Endothelial cell of umbilical vein (primary cell): ENCODE measurements around the gene INO80D. TPM values are rescaled to one million over a fixed set of nuclear protein-coding genes. Genes with fewer than 3 reads are reported as not detected.

Experiments used
- BruUV-seq: library from RNA; stranded (reverse); fragments of 400-500 nt; replicated peaks from 2 replicates; lab custom pipeline; 2021; lab: Mats Ljungman, UMichigan
- CTCF ChIA-PET: fragments of 300-600, 350-600 bp; sonication (Branson Sonifier 250); formaldehyde crosslinking; loops from one replicate; lab custom pipeline; 2021; ENCODE audit warnings: antibody characterized with exemption, inconsistent platforms; lab: Charles Lee
- POLR2A ChIA-PET: fragments of 300-600, 350-600 bp; sonication (Branson Sonifier 250); formaldehyde crosslinking; loops from one replicate; lab custom pipeline; 2021; ENCODE audit warnings: antibody characterized with exemption, inconsistent platforms; lab: Charles Lee
- DNase-seq: peaks from one replicate; pipeline ENCODE4 v3.0.0-alpha.2; 2011; ENCODE audit warnings: low read depth, low spot score
- FAIRE-seq: peaks from 2 replicates; lab custom pipeline; 2011; peaks lifted over from hg19 to GRCh38; lab: Jason Lieb, UNC
- H2AFZ ChIP-seq: 2 replicates; pipeline ENCODE4 v1.6.0; 2012; ENCODE audit warnings: low read depth, low read length, control low read depth, inconsistent platforms
- H3K27ac ChIP-seq: 2 replicates; pipeline ENCODE4 v1.5.1; 2011; ENCODE audit warnings: low read depth, mild to moderate bottlenecking, control low read depth, low read length, moderate library complexity; ENCODE audit not compliant: insufficient read depth
- H3K27me3 ChIP-seq, 2 experiments: 2 replicates each; pipeline versions ENCODE4 v1.6.0 to v1.6.1; 2011; ENCODE audit warnings: low read length in 2 of 2, mixed read lengths in 1 of 2; ENCODE audit not compliant: control insufficient read depth in 2 of 2, insufficient read depth in 2 of 2
- H3K36me3 ChIP-seq, 2 experiments: 2 replicates in 1 of 2; 3 replicates in 1 of 2; pipeline ENCODE4 v1.5.1; 2011; ENCODE audit warnings: low read length in 2 of 2, mild to moderate bottlenecking in 1 of 2, moderate library complexity in 1 of 2; ENCODE audit not compliant: control insufficient read depth in 2 of 2, insufficient read depth in 2 of 2; ENCODE audit errors: extremely low read depth in 1 of 2
- H3K4me1 ChIP-seq: 3 replicates; pipeline ENCODE4 v1.5.1; 2011; ENCODE audit warnings: mild to moderate bottlenecking, low read length; ENCODE audit not compliant: control insufficient read depth, insufficient read depth; ENCODE audit errors: extremely low read depth
- H3K4me2 ChIP-seq: 2 replicates; pipeline ENCODE4 v1.6.1; 2011; ENCODE audit warnings: low read length, control low read depth, mixed read lengths; ENCODE audit not compliant: insufficient read depth
- H3K4me3 ChIP-seq, 3 experiments: fragments of 200-600 bp in 1 of 3; sonication (generic), shearing (Covaris generic) in 1 of 3; replicated peaks in 1 of 3; 2 replicates each; pipeline ENCODE4 v1.5.1; 2011 to 2016; ENCODE audit warnings: control low read depth in 3 of 3, low read length in 3 of 3, mild to moderate bottlenecking in 2 of 3, inconsistent platforms in 1 of 3, low read depth in 1 of 3, moderate library complexity in 1 of 3; ENCODE audit not compliant: insufficient read depth in 1 of 3
- H3K79me2 ChIP-seq: 2 replicates; pipeline ENCODE4 v1.6.0; 2012; ENCODE audit warnings: low read length, inconsistent platforms; ENCODE audit not compliant: control insufficient read depth, insufficient read depth
- H3K9ac ChIP-seq: replicated peaks from 2 replicates; pipeline ENCODE3; 2011; ENCODE audit warnings: low read length, control low read depth; ENCODE audit not compliant: insufficient read depth; ENCODE audit errors: extremely low read depth
- H3K9me1 ChIP-seq: replicated peaks from 3 replicates; pipeline ENCODE4 v1.6.0; 2011; ENCODE audit warnings: mild to moderate bottlenecking, low read length; ENCODE audit not compliant: control insufficient read depth, insufficient read depth; ENCODE audit errors: extremely low read depth
- H3K9me3 ChIP-seq: replicated peaks from 2 replicates; pipeline ENCODE4 v1.5.1; 2012; ENCODE audit warnings: low read length, inconsistent platforms; ENCODE audit not compliant: control insufficient read depth, insufficient read depth
- H4K20me1 ChIP-seq: replicated peaks from 2 replicates; pipeline ENCODE3; 2011; ENCODE audit warnings: mild to moderate bottlenecking, low read length; ENCODE audit not compliant: control insufficient read depth, insufficient read depth; ENCODE audit errors: extremely low read depth
- GATA2 ChIP-seq: IDR thresholded peaks from 2 replicates; pipeline ENCODE4 v1.7.0; 2011; ENCODE audit warnings: low read depth, mild to moderate bottlenecking, moderate library complexity, mixed read lengths, low read length; ENCODE audit not compliant: insufficient read length, insufficient read depth
- MAX ChIP-seq: IDR thresholded peaks from 2 replicates; pipeline ENCODE4 v1.6.1; 2011; ENCODE audit not compliant: insufficient read depth, insufficient read length
- dilution Hi-C: fragments of 300-500 bp; cut with MboI; formaldehyde crosslinking; loops from one replicate; pipeline ENCODE4 v1.15.0; 2019; ENCODE audit warnings: low sequenced_read_pairs; ENCODE audit not compliant: extremely low pct_ligation_motif_present
- intact Hi-C: fragments of 100-400 bp; cut with micrococcal nuclease; formaldehyde crosslinking; loops from one replicate; pipeline ENCODE4 v1.10.0; 2022
- polyA plus RNA-seq, 4 experiments: library from polyadenylated mRNA; depleted of rRNA in 3 of 4; stranded (reverse) in 3 of 4; unstranded in 1 of 4; fragments of >200 nt; gene quantifications; 2 replicates each; pipeline versions ENCODE4 v1.2.1 to v1.2.3, GENCODE V29; 2011 to 2012; ENCODE audit warnings: missing spikeins in 1 of 4
- total RNA-seq: library from RNA; stranded (reverse); gene quantifications from 2 replicates; pipeline ENCODE4 v1.2.3, GENCODE V29; 2021

INO80D gene
- total and polyA plus RNA-seq, 2 donors (not counting 3 experiments of a cell fraction or from before 2014, with no cell fraction given), result 2.9 to 20.3 TPM

DNA sequence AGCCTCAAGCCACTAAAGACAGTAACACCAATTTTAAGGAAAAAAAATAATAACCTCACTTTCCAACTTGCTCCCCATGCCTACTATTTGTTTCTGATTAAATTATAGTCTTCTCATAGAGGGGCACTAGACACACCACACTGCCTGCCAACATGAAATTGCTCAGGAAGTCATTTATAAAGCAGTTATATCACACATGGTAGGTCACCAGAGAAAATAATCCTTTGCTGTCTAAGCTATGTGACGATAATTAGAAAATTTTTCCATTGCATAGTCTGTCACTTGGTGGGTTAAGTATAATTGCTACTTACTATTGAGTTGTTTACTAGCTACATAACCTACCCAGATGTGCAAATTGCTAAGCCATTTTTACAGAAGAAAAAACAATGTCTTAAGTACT lies 85.2 kb downstream of the INO80D start:
- Histone ChIP-seq H3K27ac (no peak overlapping the region), H3K36me3 (peaks cover 4 to 9% of the 10 kb centered on the region in 2 experiments), H3K9me3 (no peaks in the 10 kb centered on the region), H3K4me3 (no peak overlapping the region), H3K9ac (no peak overlapping the region), H3K4me1 (no peaks in the 10 kb centered on the region), H3K9me1 (no peaks in the 10 kb centered on the region), H3K27me3 (no peaks in the 10 kb centered on the region), H3K79me2 (no peaks in the 10 kb centered on the region), H2AFZ (no peak overlapping the region), H4K20me1 (no peaks in the 10 kb centered on the region), H3K4me2 (no peak overlapping the region)
- dilution Hi-C loops, result no loop called here
- no TSS peak for BruUV-seq
- no peak for DNase-seq
- POLR2A ChIA-PET, result no interaction called here
- intact Hi-C loops, result no loop called here
- TF ChIP-seq GATA2, result no peak
- CTCF ChIA-PET, result interaction anchor here (0.9 kb wide), 1 partner anchor 18 kb away, joined by 3 read pairs; no protein-coding TSS in a partner anchor
- no peak for FAIRE-seq

- DNase-seq, result no peak
- CTCF ChIA-PET, result interaction anchor here (1.1 to 3.0 kb wide), 4 partner anchors 9 to 98 kb away, joined by 3 to 10 read pairs (median 4); no protein-coding TSS in a partner anchor
- dilution Hi-C loops, result no loop called here
- peaks cover under 1% of the 10 kb centered on the region for H3K9me1 ChIP-seq
- H3K4me2 ChIP-seq, result no peak overlapping the region
- H2AFZ ChIP-seq, result no peak overlapping the region
- no peak overlapping the region for H3K27ac ChIP-seq
- POLR2A ChIA-PET, result no interaction called here
- H3K9ac ChIP-seq, result no peak overlapping the region
- H3K27me3 ChIP-seq, result no peaks in the 10 kb centered on the region
- intact Hi-C loops, result loop anchor here (2.0 kb wide), 1 partner anchor 160 kb away; the partner anchor contains the start of genes EEF1B2 and NDUFS1
- no peak for FAIRE-seq
- H3K36me3 ChIP-seq, result peaks cover 0 to 2% of the 10 kb centered on the region in 2 experiments
- H4K20me1 ChIP-seq, result no peaks in the 10 kb centered on the region
- no peaks in the 10 kb centered on the region for H3K9me3 ChIP-seq
- TF ChIP-seq MAX, result no peak
- no peaks in the 10 kb centered on the region for H3K79me2 ChIP-seq
- no peak overlapping the region for H3K4me3 ChIP-seq
- no peaks in the 10 kb centered on the region for H3K4me1 ChIP-seq
- no TSS peak for BruUV-seq
Measured at GRCh38 chr2:205998583-205998982, 87.4 kb downstream of the INO80D start.
